Naive thymus-derived CD4-positive, alpha-beta T cell (primary cell): ENCODE data around the gene DIPK1A. TPM values are rescaled to one million over a fixed set of nuclear protein-coding genes. Genes with fewer than 3 reads are reported as not detected.

ENCODE experiments used
- ATAC-seq: fragments of 150-1000 bp; cut with Tn5 transposase; 2 replicates; pipeline ENCODE4 v1.10.0; 2021; ENCODE audit warnings: mild to moderate bottlenecking, moderate library complexity
- CTCF ChIA-PET: fragments of 350-600 bp; sonication (Branson Sonifier 250); formaldehyde crosslinking; loops from one replicate; lab custom pipeline; 2021; ENCODE audit warnings: antibody characterized with exemption; lab: Charles Lee
- POLR2A ChIA-PET: fragments of 350-600 bp; sonication (Branson Sonifier 250); formaldehyde crosslinking; loops from one replicate; lab custom pipeline; 2021; ENCODE audit warnings: antibody characterized with exemption, inconsistent platforms; lab: Charles Lee
- DNase-seq, 9 donors: peaks; one replicate each; pipeline versions ENCODE4 v3.0.0 to v3.0.0-alpha.2; 2020 to 2022; ENCODE audit warnings: mixed read lengths in 1 of 9
- H3K27ac ChIP-seq: one replicate; pipeline ENCODE4 v1.7.0; 2013; ENCODE audit warnings: mild to moderate bottlenecking, low read depth, low read length, moderate library complexity
- H3K27me3 ChIP-seq, 2 donors: one replicate each; pipeline ENCODE4 v1.7.0; 2013; ENCODE audit warnings: low read length in 2 of 2, mild to moderate bottlenecking in 2 of 2, moderate library complexity in 2 of 2; ENCODE audit not compliant: control insufficient read depth in 2 of 2, insufficient read depth in 2 of 2
- H3K36me3 ChIP-seq, 3 experiments: 1 replicate in 2 of 3; 2 replicates in 1 of 3; pipeline ENCODE4 v1.7.0; 2013; ENCODE audit warnings: low read length in 3 of 3, mild to moderate bottlenecking in 3 of 3, moderate library complexity in 1 of 3; ENCODE audit not compliant: insufficient read depth in 3 of 3, control insufficient read depth in 2 of 3
- H3K4me1 ChIP-seq, 2 donors: one replicate each; pipeline ENCODE4 v1.7.0; 2013; ENCODE audit warnings: low read length in 2 of 2, mild to moderate bottlenecking in 2 of 2, moderate library complexity in 1 of 2; ENCODE audit not compliant: control insufficient read depth in 2 of 2, insufficient read depth in 2 of 2
- H3K4me3 ChIP-seq: 2 replicates; pipeline ENCODE4 v1.7.0; 2013; ENCODE audit warnings: mild to moderate bottlenecking, low read length
- H3K9me3 ChIP-seq, 3 experiments: 1 replicate in 2 of 3; 2 replicates in 1 of 3; pipeline ENCODE4 v1.7.0; 2013; ENCODE audit warnings: low read length in 3 of 3; ENCODE audit not compliant: control insufficient read depth in 2 of 3
- H3K27ac Mint-ChIP-seq, 9 donors: one replicate each; pipeline ENCODE4 v1.8.0; 2020 to 2022; ENCODE audit warnings: mixed read lengths in 9 of 9, mild to moderate bottlenecking in 8 of 9, moderate library complexity in 5 of 9, inconsistent platforms in 2 of 9
- H3K27me3 Mint-ChIP-seq, 5 donors: one replicate each; pipeline ENCODE4 v1.8.0; 2021 to 2022; ENCODE audit warnings: mixed read lengths in 5 of 5, mild to moderate bottlenecking in 1 of 5
- H3K36me3 Mint-ChIP-seq, 5 donors: one replicate each; pipeline ENCODE4 v1.8.0; 2020 to 2022; ENCODE audit warnings: mixed read lengths in 5 of 5, mild to moderate bottlenecking in 3 of 5, inconsistent platforms in 1 of 5
- H3K4me1 Mint-ChIP-seq, 7 donors: one replicate each; pipeline ENCODE4 v1.8.0; 2020 to 2022; ENCODE audit warnings: mixed read lengths in 7 of 7, mild to moderate bottlenecking in 3 of 7, inconsistent platforms in 1 of 7
- H3K4me3 Mint-ChIP-seq, 10 donors: one replicate each; pipeline ENCODE4 v1.8.0; 2020 to 2022; ENCODE audit warnings: mild to moderate bottlenecking in 10 of 10, mixed read lengths in 10 of 10, moderate library complexity in 6 of 10, inconsistent platforms in 2 of 10
- H3K9me3 Mint-ChIP-seq, 11 donors: one replicate each; pipeline ENCODE4 v1.8.0; 2020 to 2022; ENCODE audit warnings: mixed read lengths in 11 of 11, mild to moderate bottlenecking in 4 of 11, inconsistent platforms in 1 of 11, moderate library complexity in 1 of 11
- intact Hi-C, 2 donors: fragments of 100-400 bp; cut with micrococcal nuclease; formaldehyde crosslinking; loops; one replicate each; pipeline ENCODE4 v1.15.1; 2023
- polyA plus RNA-seq, 2 donors: library from polyadenylated mRNA; unstranded; fragments of 300-500 nt; fragmentation: Illumina TruSeq; gene quantifications; one replicate each; pipeline ENCODE4 v1.2.3, GENCODE V29; 2021
- total RNA-seq, 6 experiments: library from RNA in 5 of 6; stranded (reverse) in 5 of 6; gene quantifications; 1 replicate in 5 of 6; 2 replicates in 1 of 6; pipeline ENCODE4 v1.2.3 and lab custom pipeline; 2021 to 2026

DIPK1A gene
- total and polyA plus RNA-seq, 7 experiments from 2014 or later: 9.9 to 21.9 (median 15.2) TPM

DNA sequence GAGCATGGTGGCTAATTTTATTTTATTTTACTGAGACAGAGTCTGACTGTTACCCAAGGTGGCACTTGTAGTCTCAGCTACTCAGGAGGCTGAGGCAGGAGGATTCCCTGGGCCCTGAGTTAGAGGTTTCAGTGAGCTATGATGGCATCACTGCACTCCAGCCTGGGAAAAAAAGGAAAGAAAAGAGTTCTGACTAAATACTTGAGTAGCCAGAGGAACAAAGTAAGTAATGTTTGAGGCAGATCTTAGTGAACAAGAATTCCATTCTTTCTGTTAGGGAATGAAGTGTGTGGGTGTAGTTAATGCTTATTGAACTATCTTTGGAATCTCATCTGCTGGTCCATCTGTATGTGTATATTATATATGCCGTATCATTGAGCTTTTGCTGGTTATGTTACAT lies 163.3 kb downstream of the DIPK1A start:
- Mint-ChIP-seq H3K27ac (no peak overlapping the region), H3K27me3 (peaks cover 0 to 50% (median 5%) of the 10 kb centered on the region in 5 donors), H3K4me1 (no peaks in the 10 kb centered on the region), H3K36me3 (peaks cover 0 to 7% (median 0%) of the 10 kb centered on the region in 5 donors), H3K9me3 (peaks cover 0 to 1% (median 0%) of the 10 kb centered on the region in 11 donors), H3K4me3 (no peak overlapping the region)
- ATAC-seq (no peak), DNase-seq (no peak)
- Histone ChIP-seq H3K27me3 (no peaks in the 10 kb centered on the region), H3K4me3 (no peak overlapping the region), H3K36me3 (no peaks in the 10 kb centered on the region), H3K9me3 (no peaks in the 10 kb centered on the region), H3K4me1 (no peaks in the 10 kb centered on the region), H3K27ac (no peak overlapping the region)
- POLR2A ChIA-PET: interaction anchor here (0.7 kb wide), 1 partner anchor 128 kb away, joined by 4 read pairs; no protein-coding TSS in a partner anchor
- intact Hi-C loops: no loop called here
- CTCF ChIA-PET: no interaction called here

DNA sequence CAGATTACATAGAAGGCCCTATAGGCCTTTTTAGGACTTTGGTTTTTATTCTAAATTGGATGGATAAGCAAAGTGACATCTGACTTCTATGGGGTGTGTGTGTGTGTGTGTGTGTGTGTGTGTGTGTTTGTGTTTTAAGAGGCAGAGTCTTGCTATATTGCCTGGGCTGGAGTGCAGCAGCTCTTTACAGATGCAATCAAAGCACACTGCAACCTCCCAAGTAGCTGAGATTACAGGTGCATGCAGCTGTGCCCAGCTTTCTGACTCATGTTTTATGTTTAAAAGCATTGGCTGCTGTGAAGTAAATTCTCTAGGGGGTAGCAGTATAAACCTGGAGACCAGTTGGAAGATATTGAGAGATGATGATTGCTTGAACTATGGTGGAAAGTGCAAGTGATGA lies 164.0 kb downstream of the DIPK1A start:
- intact Hi-C loops: no loop called here
- ATAC-seq: no peak
- POLR2A ChIA-PET: interaction anchor here (0.7 kb wide), 1 partner anchor 129 kb away, joined by 4 read pairs; no protein-coding TSS in a partner anchor
- H3K4me1 Mint-ChIP-seq: no peaks in the 10 kb centered on the region
- H3K27ac ChIP-seq: no peak overlapping the region
- CTCF ChIA-PET: no interaction called here
- no peak overlapping the region for H3K4me3 Mint-ChIP-seq
- no peak overlapping the region for H3K27ac Mint-ChIP-seq
- no peaks in the 10 kb centered on the region for H3K36me3 ChIP-seq
- peaks cover 0 to 1% (median 0%) of the 10 kb centered on the region in 11 donors for H3K9me3 Mint-ChIP-seq
- H3K36me3 Mint-ChIP-seq: peaks cover 0 to 7% (median 0%) of the 10 kb centered on the region in 5 donors
- H3K4me1 ChIP-seq: no peaks in the 10 kb centered on the region
- H3K9me3 ChIP-seq: no peaks in the 10 kb centered on the region
- H3K27me3 ChIP-seq: peaks cover 0 to 3% of the 10 kb centered on the region in 2 donors
- H3K4me3 ChIP-seq: no peak overlapping the region
- DNase-seq: no peak
- H3K27me3 Mint-ChIP-seq: peaks cover 0 to 56% (median 10%) of the 10 kb centered on the region in 5 donors

DNA sequence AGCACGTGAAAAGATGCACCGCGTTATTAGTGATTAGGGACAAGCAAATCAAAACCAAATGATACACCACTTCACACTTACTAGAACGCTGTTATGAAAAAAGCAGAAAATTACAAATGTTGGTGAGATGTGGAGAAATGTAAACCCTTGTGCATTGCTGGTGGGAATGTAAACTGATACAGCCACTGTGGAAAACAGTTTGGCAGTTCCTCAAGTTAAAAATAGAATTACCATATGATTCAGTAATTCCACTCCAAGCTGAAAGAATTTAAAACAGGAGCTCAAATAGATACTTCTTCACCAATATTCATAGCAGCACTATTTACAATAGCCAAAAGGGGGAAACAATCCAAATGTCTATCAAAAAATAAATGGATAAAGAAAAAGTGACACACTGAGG lies 166.1 kb downstream of the DIPK1A start:
- Histone ChIP-seq H3K36me3 (no peaks in the 10 kb centered on the region), H3K4me1 (no peaks in the 10 kb centered on the region), H3K27me3 (peaks cover 0 to 3% of the 10 kb centered on the region in 2 donors), H3K9me3 (no peaks in the 10 kb centered on the region), H3K27ac (no peak overlapping the region), H3K4me3 (no peak overlapping the region)
- intact Hi-C loops: no loop called here
- ChIA-PET CTCF (interaction anchor here (0.6 kb wide), 1 partner anchor 830 kb away, joined by 3 read pairs; no protein-coding TSS in a partner anchor), POLR2A (interaction anchor here (1.3 kb wide), 1 partner anchor 37 kb away, joined by 3 read pairs; the partner anchor contains the start of gene RPL5)
- DNase-seq: no peak
- ATAC-seq: no peak
- Mint-ChIP-seq H3K4me3 (no peak overlapping the region), H3K4me1 (no peaks in the 10 kb centered on the region), H3K27me3 (peaks cover 0 to 69% (median 23%) of the 10 kb centered on the region in 5 donors), H3K9me3 (peaks cover 0 to 1% (median 0%) of the 10 kb centered on the region in 11 donors), H3K27ac (no peak overlapping the region), H3K36me3 (no peaks in the 10 kb centered on the region)

DNA sequence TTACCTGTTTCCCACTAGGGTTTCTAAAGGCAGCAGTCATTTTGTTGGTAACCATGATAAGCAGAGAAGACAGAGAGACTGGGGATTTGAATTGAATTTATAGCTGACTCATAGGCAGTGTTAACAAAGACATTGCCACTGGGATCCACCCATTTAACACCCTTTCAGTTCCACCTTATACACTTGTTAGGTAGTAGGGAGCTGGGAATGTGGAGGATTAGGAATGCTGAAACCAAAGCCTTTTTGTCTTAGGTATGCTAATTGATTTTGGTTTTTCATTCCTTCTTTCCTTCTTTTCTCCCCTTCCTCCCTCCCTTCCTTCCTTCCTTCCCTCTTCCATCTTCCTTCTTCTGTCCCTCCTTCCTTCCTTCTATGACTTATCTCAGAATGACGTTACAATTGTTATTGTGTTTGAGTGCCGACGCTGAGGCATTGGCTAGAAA lies 168.9 kb downstream of the DIPK1A start:
- Mint-ChIP-seq H3K27ac (no peak overlapping the region), H3K4me3 (no peak overlapping the region), H3K4me1 (no peaks in the 10 kb centered on the region), H3K36me3 (no peaks in the 10 kb centered on the region), H3K27me3 (peaks cover 4 to 82% (median 23%) of the 10 kb centered on the region in 5 donors), H3K9me3 (peaks cover 0 to 1% (median 0%) of the 10 kb centered on the region in 11 donors)
- ChIA-PET POLR2A (no interaction called here), CTCF (interaction anchor here (1.3 kb wide), 1 partner anchor 43 kb away, joined by 3 read pairs; no protein-coding TSS in a partner anchor)
- H3K9me3 ChIP-seq: no peaks in the 10 kb centered on the region
- no peak overlapping the region for H3K27ac ChIP-seq
- H3K27me3 ChIP-seq: peaks cover 0 to 3% of the 10 kb centered on the region in 2 donors
- ATAC-seq (no peak), DNase-seq (no peak)
- H3K36me3 ChIP-seq: no peaks in the 10 kb centered on the region
- no peaks in the 10 kb centered on the region for H3K4me1 ChIP-seq
- intact Hi-C loops: no loop called here
- H3K4me3 ChIP-seq: no peak overlapping the region

Other genes with a start within 250 kb of the DIPK1A start
- 10 to 100 TPM in 1 of 5 experiments, 1 to 10 TPM in 3, under 1 TPM in 1; 0.97 to 12.3 (median 2.2) TPM for gene EVI5, start 176.4 kb downstream of the DIPK1A start, total RNA-seq
- under 1 TPM; 0.20 to 0.33 TPM for gene EVI5, start 176.4 kb downstream of the DIPK1A start, polyA plus RNA-seq
- gene RPL5, start 129.4 kb downstream of the DIPK1A start, total RNA-seq: 1,000 to 10,000 TPM in 4 of 5 experiments, 100 to 1,000 TPM in 1; 764 to 1,693 (median 1,596) TPM
- gene RPL5, start 129.4 kb downstream of the DIPK1A start, polyA plus RNA-seq: 1,000 to 10,000 TPM; 3,012 to 3,358 TPM
- gene MTF2, start 117.8 kb upstream of the DIPK1A start, total RNA-seq: 10 to 100 TPM; 35.3 to 63.1 (median 47.1) TPM
- gene MTF2, start 117.8 kb upstream of the DIPK1A start, polyA plus RNA-seq: 10 to 100 TPM; 75.9 to 77.9 TPM
- gene TMED5, start 219.0 kb upstream of the DIPK1A start, total RNA-seq: 10 to 100 TPM; 37.8 to 60.0 (median 47.4) TPM
- gene TMED5, start 219.0 kb upstream of the DIPK1A start, polyA plus RNA-seq: 10 to 100 TPM; 17.6 to 20.0 TPM
- gene CCDC18, start 219.3 kb upstream of the DIPK1A start, total RNA-seq: 10 to 100 TPM in 2 of 5 experiments, 1 to 10 TPM in 3; 5.2 to 13.7 (median 9.9) TPM
- 1 to 10 TPM; 3.4 to 6.9 TPM for gene CCDC18, start 219.3 kb upstream of the DIPK1A start, polyA plus RNA-seq